PFSK-1 (cell line): ENCODE data around the gene ARL15.

Source experiments
- FOXP2 ChIP-seq: optimal IDR thresholded peaks from 2 replicates; pipeline ENCODE3; 2011; ENCODE audit warnings: borderline replicate concordance, control low read depth, inconsistent platforms; ENCODE audit not compliant: insufficient read depth; ENCODE audit errors: extremely low read length, extremely low read depth
- POLR2AphosphoS5 ChIP-seq: IDR thresholded peaks from 2 replicates; pipeline ENCODE4 v1.6.1; 2012; ENCODE audit warnings: low read depth, mild to moderate bottlenecking, control low read depth, low read length, moderate library complexity
- SIN3A ChIP-seq: IDR thresholded peaks from 2 replicates; pipeline ENCODE4 v1.6.1; 2012; ENCODE audit warnings: mild to moderate bottlenecking, low read length, moderate library complexity, borderline replicate concordance; ENCODE audit not compliant: insufficient read depth
- TAF1 ChIP-seq: IDR thresholded peaks from 2 replicates; pipeline ENCODE4 v1.6.1; 2012; ENCODE audit warnings: low read length, control low read depth, borderline replicate concordance; ENCODE audit not compliant: insufficient read depth
- TF ChIP-seq, protein P1 (sequence below), 2 experiments: IDR thresholded peaks; 2 replicates each; pipeline versions ENCODE4 v1.6.1 to v1.8.0; 2011 to 2012; ENCODE audit warnings: low read depth in 2 of 2, low read length in 2 of 2, control low read depth in 1 of 2, inconsistent platforms in 1 of 2, mild to moderate bottlenecking in 1 of 2, moderate library complexity in 1 of 2; ENCODE audit not compliant: insufficient read depth in 1 of 2

ARL15 gene

DNA sequence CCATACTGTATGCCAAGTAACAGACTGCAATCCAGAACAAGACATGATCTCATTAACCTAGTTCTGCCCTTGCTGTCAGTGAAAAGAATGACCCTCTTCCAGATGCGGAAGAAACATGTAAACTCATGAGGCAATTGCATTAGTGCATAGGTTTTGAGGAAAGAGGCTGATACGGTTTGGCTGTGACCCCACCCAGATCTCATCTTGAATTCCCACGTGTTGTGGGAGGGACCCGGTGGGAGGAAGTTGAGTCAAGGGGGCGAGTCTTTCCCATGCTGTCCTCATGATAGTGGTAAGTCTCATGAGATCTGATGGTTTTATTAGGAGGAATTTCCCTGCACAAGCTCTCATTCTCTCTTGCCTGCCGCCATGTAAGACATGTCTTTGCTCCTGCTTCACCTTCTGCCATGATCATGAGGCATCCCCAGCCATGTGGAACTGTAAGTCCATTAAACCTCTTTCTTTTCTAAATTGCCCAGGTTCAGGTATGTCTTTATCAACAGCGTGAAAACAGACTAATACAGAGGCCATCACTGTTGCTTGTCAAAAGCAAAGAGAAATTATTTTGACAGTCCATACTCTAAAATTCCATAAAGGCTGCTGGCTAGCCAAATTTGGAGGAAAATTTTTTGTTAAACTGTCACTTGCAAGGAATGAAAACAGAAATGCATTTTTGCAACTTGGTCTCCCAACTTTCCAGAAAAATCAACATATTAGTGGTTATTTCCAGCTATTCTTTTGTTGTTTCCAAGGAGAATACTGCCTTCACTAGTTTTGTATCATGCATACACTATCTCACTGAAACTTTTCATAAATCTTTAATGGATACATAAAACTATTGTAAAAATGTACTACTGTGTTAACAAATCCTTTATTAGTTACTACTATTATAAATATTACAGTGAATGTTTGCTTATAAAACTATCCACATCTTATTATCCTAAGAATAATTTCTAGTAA is 3.2 kb upstream of the ARL15 start:
- TF ChIP-seq, protein P1, sequence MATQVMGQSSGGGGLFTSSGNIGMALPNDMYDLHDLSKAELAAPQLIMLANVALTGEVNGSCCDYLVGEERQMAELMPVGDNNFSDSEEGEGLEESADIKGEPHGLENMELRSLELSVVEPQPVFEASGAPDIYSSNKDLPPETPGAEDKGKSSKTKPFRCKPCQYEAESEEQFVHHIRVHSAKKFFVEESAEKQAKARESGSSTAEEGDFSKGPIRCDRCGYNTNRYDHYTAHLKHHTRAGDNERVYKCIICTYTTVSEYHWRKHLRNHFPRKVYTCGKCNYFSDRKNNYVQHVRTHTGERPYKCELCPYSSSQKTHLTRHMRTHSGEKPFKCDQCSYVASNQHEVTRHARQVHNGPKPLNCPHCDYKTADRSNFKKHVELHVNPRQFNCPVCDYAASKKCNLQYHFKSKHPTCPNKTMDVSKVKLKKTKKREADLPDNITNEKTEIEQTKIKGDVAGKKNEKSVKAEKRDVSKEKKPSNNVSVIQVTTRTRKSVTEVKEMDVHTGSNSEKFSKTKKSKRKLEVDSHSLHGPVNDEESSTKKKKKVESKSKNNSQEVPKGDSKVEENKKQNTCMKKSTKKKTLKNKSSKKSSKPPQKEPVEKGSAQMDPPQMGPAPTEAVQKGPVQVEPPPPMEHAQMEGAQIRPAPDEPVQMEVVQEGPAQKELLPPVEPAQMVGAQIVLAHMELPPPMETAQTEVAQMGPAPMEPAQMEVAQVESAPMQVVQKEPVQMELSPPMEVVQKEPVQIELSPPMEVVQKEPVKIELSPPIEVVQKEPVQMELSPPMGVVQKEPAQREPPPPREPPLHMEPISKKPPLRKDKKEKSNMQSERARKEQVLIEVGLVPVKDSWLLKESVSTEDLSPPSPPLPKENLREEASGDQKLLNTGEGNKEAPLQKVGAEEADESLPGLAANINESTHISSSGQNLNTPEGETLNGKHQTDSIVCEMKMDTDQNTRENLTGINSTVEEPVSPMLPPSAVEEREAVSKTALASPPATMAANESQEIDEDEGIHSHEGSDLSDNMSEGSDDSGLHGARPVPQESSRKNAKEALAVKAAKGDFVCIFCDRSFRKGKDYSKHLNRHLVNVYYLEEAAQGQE (IDR thresholded peaks at IDR 0.05; ENCODE audit: insufficient read depth in 1 of 2, low read depth in 2 of 2, low read length in 2 of 2): no peak
- TF ChIP-seq SIN3A (no peak), FOXP2 (no peak), TAF1 (no peak), POLR2AphosphoS5 (no peak)

DNA sequence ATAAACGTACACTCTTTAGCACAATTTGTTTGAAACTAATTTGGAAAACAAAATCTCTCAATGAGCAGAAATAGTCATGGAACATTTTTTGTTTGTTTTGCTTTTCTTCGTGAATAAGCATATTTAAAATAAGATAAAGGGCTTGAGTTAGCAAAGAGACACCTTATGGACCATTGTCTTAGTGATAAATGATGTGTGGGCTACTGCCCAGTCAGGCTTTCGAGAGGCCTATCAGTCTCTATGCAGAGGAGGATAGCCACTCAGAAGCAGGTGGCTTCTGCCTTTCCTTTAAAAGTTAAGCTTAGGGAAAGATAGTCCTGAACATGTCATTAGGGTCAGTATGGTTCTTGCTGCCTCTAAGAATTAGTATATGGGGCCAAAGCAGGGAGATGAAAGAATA is 2.1 kb upstream of the ARL15 start:
- TF ChIP-seq SIN3A: no peak
- TF ChIP-seq TAF1: no peak
- TF ChIP-seq POLR2AphosphoS5: no peak
- no peak for TF ChIP-seq FOXP2
- TF ChIP-seq, protein P1 (IDR thresholded peaks at IDR 0.05; ENCODE audit: insufficient read depth in 1 of 2, low read depth in 2 of 2, low read length in 2 of 2): no peak

DNA sequence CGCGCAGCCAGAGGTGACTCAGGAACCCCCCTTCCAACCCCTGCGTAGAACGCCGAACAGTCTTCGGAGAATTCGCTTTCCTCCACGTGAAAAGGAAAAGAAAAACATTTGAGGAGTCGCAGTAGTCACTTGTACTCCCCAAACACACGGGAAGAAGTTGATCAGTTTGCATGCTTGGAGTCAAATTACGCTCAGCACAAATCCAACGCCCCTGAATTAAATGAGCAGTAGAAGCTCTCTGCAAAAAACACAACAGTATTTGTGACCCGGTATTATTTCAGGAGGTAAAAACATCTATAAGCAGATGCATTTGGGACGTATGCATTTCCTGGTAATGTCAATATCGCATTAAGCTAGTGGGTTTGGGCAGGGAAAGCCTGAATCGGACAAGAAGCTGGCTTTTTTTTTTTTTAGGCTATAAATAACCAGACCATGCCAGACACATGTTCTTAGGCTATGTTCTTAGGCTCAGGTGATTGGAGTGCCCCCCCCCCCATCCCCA is 854 bp upstream of the ARL15 start:
- TF ChIP-seq FOXP2: no peak
- TF ChIP-seq, protein P1 (IDR thresholded peaks at IDR 0.05; ENCODE audit: insufficient read depth in 1 of 2, low read depth in 2 of 2, low read length in 2 of 2): no peak
- TF ChIP-seq POLR2AphosphoS5: no peak
- no peak for TF ChIP-seq SIN3A
- no peak for TF ChIP-seq TAF1

DNA sequence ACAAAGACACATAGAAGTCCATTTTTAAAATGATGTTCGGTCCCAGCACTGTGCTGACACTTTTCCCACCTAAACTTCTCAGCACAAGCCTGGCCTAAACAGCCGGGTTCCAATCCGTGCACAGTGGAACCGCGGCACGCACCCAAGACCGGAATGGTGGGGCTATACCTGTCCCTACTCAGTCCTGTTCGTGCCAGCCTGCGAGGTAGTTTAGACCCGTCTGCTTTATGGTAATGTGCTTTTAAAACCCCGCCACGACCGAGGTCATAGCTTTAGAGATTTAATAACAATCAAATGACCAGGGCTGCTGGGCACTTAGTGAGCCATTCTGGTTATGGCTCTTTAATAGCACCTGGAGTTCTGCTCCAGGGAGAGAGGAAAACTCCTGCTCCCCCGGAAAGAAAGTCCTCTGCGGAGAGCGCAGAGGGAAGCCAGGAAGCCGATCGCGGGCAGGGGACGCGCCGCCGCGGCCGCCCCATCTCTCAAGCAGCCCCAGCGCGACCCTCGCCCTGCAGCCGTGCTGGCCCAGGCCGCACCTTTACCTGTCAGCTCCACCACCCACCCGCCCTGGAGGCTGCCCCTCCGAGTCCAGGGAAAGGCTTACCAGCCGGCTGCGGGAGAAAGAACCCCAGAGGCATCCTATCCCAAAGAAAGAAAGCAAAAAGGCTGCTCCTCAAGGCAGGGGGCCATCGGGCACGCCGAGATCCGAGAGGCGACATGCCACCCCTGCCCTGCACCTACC is 511 bp downstream of the ARL15 start:
- TF ChIP-seq, protein P1 (IDR thresholded peaks at IDR 0.05; ENCODE audit: insufficient read depth in 1 of 2, low read depth in 2 of 2, low read length in 2 of 2): no peak
- TF ChIP-seq FOXP2 (no peak), SIN3A (no peak), POLR2AphosphoS5 (no peak)
